Tibial nerve (tissue), 4 donors: ENCODE data around the gene RPN2. TPM values are rescaled to one million over a fixed set of nuclear protein-coding genes. Genes with fewer than 3 reads are reported as not detected.

Source experiments
- DNase-seq, 2 donors: peaks; one replicate each; pipeline ENCODE4 v3.0.0-alpha.2; 2019; ENCODE audit warnings: low spot score in 2 of 2
- H3K27ac ChIP-seq, 4 donors: fragments of 200-600 bp; sonication (generic) in 3 of 4; one replicate each; pipeline ENCODE4 v1.5.1; 2017 to 2019; ENCODE audit warnings: mild to moderate bottlenecking in 1 of 4
- H3K27me3 ChIP-seq, 2 donors: fragments of 200-600 bp; sonication (generic) in 1 of 2; one replicate each; pipeline versions ENCODE4 v1.5.1 to v1.6.0; 2017 to 2019
- H3K36me3 ChIP-seq, 3 donors: fragments of 200-600 bp; sonication (generic); one replicate each; pipeline ENCODE4 v1.5.1; 2018 to 2019
- H3K4me1 ChIP-seq, 4 donors: fragments of 200-600 bp; sonication (generic) in 3 of 4; one replicate each; pipeline ENCODE4 v1.5.1; 2017 to 2019
- H3K4me3 ChIP-seq, 4 donors: fragments of 200-600 bp; sonication (generic) in 3 of 4; one replicate each; pipeline ENCODE4 v1.5.1; 2017 to 2019; ENCODE audit warnings: mild to moderate bottlenecking in 1 of 4, moderate library complexity in 1 of 4
- H3K9me3 ChIP-seq, 4 donors: fragments of 200-600 bp; sonication (generic) in 3 of 4; one replicate each; pipeline ENCODE4 v1.5.1; 2017 to 2019
- EP300 ChIP-seq, 2 donors: sonication (generic); formaldehyde crosslinking; IDR thresholded peaks; one replicate each; pipeline ENCODE4 v1.6.1; 2017; ENCODE audit warnings: antibody characterized with exemption in 2 of 2, mild to moderate bottlenecking in 1 of 2
- POLR2A ChIP-seq, 2 donors: fragments of 450-650 bp; IDR thresholded peaks; one replicate each; pipeline ENCODE4 v1.6.1; 2017; ENCODE audit warnings: antibody characterized with exemption in 2 of 2, mild to moderate bottlenecking in 2 of 2, moderate library complexity in 2 of 2
- WGBS, 2 donors: methylation state at CpG; one replicate each; pipeline ENCODE4 v1.1.5; 2018; 5-methylcytosine and 5-hydroxymethylcytosine counted together
- total RNA-seq, 4 donors: library from RNA; depleted of rRNA; stranded (reverse); fragments of >200 nt; gene quantifications; one replicate each; pipeline ENCODE4 v1.1.0, GENCODE V29; 2016
- TF ChIP-seq, protein P1 (sequence below), 5 experiments: fragments of 200-600 bp in 3 of 5; fragments of 450-650 bp in 2 of 5; sonication (generic) in 3 of 5; IDR thresholded peaks; one replicate each; pipeline ENCODE4 v1.5.1; 2016 to 2019; ENCODE audit warnings: antibody characterized with exemption in 5 of 5, mild to moderate bottlenecking in 3 of 5, moderate library complexity in 2 of 5

The RPN2 gene
- total RNA-seq, 4 donors from 2014 or later: 87.7 to 124 (median 101) TPM

DNA sequence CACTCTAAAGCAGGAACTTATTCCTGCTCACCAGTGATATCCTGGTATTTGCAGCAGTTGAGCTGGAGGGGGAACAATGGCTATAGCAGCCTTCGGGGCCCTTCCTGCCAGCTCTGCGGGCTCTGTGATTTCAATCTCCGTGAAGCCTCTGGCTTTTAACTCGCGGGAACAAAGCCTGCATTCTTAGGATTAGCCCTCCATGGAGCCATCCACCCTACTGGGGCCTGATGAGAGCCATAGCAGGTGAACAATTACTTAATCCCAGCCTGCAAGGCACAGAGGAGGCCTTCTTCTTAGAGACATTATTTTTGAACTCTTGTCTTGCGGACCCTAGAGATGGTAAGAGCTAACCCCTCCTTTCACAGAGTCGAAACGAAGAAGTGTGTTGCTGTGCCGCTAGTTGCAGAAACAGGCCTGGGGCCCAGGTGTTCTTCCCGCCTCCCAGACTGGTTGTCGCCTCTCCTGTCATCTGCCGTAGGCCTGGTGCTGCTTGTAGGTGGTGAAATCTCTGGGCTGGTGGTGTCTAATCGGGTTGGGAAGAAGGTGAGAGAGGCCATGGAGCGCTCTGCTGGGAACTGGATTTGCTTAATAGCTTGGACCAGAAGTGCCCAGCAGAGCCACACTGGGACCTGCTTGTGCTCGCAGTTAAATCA is 72.8 kb downstream of the RPN2 start:
- no peaks in the 10 kb centered on the region for H3K27me3 ChIP-seq
- WGBS, 2 donors: 51 to 56% methylated on average over 14 to 15 of the region's 15 CpGs
- TF ChIP-seq POLR2A (IDR thresholded peaks at IDR 0.05): no peak
- TF ChIP-seq, protein P1, sequence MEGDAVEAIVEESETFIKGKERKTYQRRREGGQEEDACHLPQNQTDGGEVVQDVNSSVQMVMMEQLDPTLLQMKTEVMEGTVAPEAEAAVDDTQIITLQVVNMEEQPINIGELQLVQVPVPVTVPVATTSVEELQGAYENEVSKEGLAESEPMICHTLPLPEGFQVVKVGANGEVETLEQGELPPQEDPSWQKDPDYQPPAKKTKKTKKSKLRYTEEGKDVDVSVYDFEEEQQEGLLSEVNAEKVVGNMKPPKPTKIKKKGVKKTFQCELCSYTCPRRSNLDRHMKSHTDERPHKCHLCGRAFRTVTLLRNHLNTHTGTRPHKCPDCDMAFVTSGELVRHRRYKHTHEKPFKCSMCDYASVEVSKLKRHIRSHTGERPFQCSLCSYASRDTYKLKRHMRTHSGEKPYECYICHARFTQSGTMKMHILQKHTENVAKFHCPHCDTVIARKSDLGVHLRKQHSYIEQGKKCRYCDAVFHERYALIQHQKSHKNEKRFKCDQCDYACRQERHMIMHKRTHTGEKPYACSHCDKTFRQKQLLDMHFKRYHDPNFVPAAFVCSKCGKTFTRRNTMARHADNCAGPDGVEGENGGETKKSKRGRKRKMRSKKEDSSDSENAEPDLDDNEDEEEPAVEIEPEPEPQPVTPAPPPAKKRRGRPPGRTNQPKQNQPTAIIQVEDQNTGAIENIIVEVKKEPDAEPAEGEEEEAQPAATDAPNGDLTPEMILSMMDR (IDR thresholded peaks at IDR 0.05): no peak
- no peak for TF ChIP-seq EP300 (IDR thresholded peaks at IDR 0.05)
- no peak for DNase-seq
- H3K9me3 ChIP-seq: peaks cover 0 to 12% (median 0%) of the 10 kb centered on the region in 4 donors
- H3K4me3 ChIP-seq: no peak overlapping the region
- no peak overlapping the region for H3K27ac ChIP-seq
- H3K36me3 ChIP-seq: no peaks in the 10 kb centered on the region
- peaks cover 0 to 7% (median 0%) of the 10 kb centered on the region in 4 donors for H3K4me1 ChIP-seq

DNA sequence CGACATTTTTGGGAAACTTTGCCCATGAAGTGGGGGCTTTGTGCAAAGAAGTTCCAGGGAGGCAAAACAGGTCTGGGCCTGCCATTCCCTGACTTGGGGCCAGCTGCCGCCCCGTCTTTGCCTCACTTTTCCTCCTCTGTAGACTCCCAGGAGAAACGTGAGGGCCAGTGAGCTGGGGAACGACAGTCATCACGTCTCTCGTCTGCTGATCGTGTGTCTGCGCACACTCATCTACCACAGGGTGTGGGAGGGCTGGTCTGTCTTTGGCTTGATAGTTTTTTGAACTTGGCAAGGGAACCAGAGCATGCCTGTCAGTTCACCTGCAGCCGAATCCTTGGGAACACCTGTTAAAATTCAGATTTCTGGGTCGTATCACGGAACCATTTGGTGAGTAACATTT is 74.0 kb downstream of the RPN2 start:
- TF ChIP-seq, protein P1 (IDR thresholded peaks at IDR 0.05): no peak
- TF ChIP-seq POLR2A (IDR thresholded peaks at IDR 0.05) (no peak), EP300 (IDR thresholded peaks at IDR 0.05) (no peak)
- H3K4me3 ChIP-seq: no peak overlapping the region
- H3K9me3 ChIP-seq: peaks cover 0 to 12% (median 0%) of the 10 kb centered on the region in 4 donors
- no peak for DNase-seq
- H3K27ac ChIP-seq: no peak overlapping the region
- no peaks in the 10 kb centered on the region for H3K27me3 ChIP-seq
- H3K36me3 ChIP-seq: no peaks in the 10 kb centered on the region
- H3K4me1 ChIP-seq: peaks cover 0 to 7% (median 0%) of the 10 kb centered on the region in 4 donors
- WGBS, 2 donors: 81 to 93% methylated on average over 12 of the region's 12 CpGs

DNA sequence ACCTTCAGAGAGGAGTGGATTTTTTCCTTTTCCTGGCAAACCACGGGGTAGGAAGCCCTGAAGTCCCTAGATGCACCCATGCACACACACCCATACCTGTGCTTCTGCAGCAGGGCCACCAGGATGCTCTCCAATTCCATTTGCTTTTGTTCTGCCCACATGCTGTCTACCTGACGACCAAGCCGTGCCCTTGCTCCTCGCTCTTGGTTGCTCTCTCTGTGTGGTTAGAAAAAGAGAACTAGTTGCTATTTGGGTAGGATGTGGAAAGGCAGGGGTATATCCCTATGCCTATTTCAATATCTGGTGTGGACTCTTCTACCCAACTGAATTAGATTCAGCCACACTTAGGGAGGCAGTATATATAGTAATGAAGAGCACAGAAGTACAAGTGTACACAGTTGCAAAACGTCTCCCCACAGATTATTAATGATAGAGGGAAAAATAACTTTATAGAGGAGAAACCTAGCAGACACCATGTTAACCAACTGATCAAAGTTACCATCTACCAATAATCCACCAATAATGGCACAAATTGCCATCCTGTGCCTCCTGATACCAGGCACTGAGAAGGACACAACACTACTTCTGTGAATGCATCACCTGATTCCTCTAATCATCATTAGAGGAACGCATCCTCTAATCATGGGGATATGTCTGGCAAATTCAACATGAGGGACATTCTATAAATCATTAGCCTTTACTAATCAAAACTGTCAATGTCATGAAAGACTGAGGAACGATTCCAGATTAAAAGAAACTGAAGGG is 75.2 kb downstream of the RPN2 start:
- peaks cover 0 to 12% (median 0%) of the 10 kb centered on the region in 4 donors for H3K9me3 ChIP-seq
- 84 to 85% methylated on average over 7 of the region's 7 CpGs for WGBS, 2 donors
- no peak for DNase-seq

DNA sequence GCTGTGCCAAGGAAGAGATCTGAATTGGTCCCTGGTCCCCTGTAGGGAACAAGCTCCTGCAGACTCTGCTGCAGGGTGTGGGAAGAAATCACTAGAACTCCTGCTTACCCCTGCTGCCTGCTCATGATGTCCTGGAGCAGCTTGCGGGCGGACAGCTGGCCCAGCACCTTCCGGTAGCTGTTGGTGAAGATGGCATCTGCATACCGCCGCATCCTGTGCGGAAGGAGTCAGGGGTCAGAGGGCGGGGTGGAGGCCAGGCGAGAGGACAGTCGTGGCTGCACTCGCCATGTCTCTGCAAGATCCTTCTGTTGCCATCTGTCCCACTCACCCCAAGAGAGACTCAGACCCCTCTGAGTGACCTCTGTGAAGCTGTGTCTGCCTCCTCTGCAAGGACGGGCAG is 77.2 kb downstream of the RPN2 start:
- TF ChIP-seq EP300 (IDR thresholded peaks at IDR 0.05) (no peak), POLR2A (IDR thresholded peaks at IDR 0.05) (no peak)
- TF ChIP-seq, protein P1 (IDR thresholded peaks at IDR 0.05): no peak
- peaks cover 0 to 6% (median 0%) of the 10 kb centered on the region in 4 donors for H3K4me1 ChIP-seq
- no peak overlapping the region for H3K4me3 ChIP-seq
- no peak overlapping the region for H3K27ac ChIP-seq
- no peaks in the 10 kb centered on the region for H3K36me3 ChIP-seq
- H3K9me3 ChIP-seq: peaks cover 0 to 12% (median 0%) of the 10 kb centered on the region in 4 donors
- 77 to 81% methylated on average over 11 of the region's 11 CpGs for WGBS, 2 donors
- H3K27me3 ChIP-seq: no peaks in the 10 kb centered on the region
- DNase-seq: no peak

More for the DNA sequence above, 75.2 kb downstream of the RPN2 start:
- Histone ChIP-seq H3K4me3 (no peak overlapping the region), H3K4me1 (peaks cover 0 to 7% (median 0%) of the 10 kb centered on the region in 4 donors), H3K27me3 (no peaks in the 10 kb centered on the region), H3K27ac (no peak overlapping the region), H3K36me3 (no peaks in the 10 kb centered on the region)
- TF ChIP-seq EP300 (IDR thresholded peaks at IDR 0.05) (no peak), POLR2A (IDR thresholded peaks at IDR 0.05) (no peak)
- TF ChIP-seq, protein P1 (IDR thresholded peaks at IDR 0.05): no peak

DNA sequence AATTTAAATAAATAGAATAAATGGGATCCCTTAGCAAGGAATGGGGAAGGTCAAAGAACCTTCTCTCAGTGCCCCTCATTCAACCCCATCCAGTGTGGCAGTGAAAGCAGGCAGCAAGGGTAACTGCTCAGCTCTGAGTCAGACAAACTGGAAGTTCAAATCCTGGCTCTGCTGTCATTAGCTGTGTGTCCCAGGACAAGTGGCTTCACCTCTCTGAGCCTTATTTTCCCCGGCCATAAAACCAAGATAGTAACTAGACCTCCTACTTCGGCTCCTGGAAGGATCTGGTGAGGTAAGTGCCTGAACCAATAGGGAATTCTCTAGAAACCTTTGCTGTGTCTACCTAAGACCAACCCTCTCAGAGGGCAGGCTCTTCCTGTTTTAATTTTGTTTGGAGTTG is 78.4 kb downstream of the RPN2 start:
- Histone ChIP-seq H3K27me3 (no peaks in the 10 kb centered on the region), H3K4me1 (no peaks in the 10 kb centered on the region), H3K4me3 (no peak overlapping the region), H3K36me3 (no peaks in the 10 kb centered on the region), H3K9me3 (peaks cover 0 to 12% (median 0%) of the 10 kb centered on the region in 4 donors), H3K27ac (no peak overlapping the region)
- DNase-seq: no peak
- 61 to 63% methylated on average over 2 of the region's 2 CpGs for WGBS, 2 donors
- TF ChIP-seq POLR2A (IDR thresholded peaks at IDR 0.05) (no peak), EP300 (IDR thresholded peaks at IDR 0.05) (no peak)
- TF ChIP-seq, protein P1 (IDR thresholded peaks at IDR 0.05): no peak
